Measurements from ENCODE around the gene ZNF207. TPM values are rescaled to one million over a fixed set of nuclear protein-coding genes. Genes with fewer than 3 reads are reported as not detected.

Gene ZNF207
- total RNA-seq, 1 experiment from 2014 or later = 215 TPM

DNA sequence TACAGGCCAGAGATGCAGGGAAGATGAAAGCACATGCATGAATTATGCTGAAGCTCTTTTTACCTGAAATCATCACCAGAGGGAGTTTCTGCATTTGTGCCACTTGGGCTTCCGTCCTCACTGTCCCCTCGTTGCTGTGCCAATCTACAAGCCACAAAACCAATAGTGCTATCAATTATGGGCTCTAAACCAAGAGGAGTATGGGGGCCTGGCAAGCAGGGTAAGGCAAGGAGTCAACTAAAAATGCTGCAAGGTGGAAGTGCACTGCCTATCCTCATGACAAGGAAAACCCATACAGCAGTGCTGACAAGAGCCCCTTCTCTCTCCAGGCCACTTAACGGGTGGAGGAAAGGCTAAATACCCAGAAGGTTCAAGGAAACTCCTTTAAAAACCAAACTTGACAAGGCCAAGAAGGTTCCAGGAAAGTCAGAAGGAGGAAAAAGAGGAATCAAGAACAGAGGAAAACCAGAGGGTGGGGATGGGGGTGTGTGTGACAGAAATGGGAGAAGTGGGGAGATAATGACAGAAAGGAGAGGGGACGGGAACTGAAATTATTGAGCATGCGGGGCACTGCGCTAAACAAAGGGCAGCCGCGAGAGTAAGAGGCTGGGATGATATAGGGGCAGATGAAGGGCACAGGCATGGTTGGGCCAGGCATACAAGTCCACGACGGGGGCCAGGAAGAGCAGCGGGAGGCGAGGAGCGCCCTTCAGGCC lies 8.7 kb upstream of the ZNF207 start:
- H3K27me3 ChIP-seq (ENCODE audit: control insufficient read depth, insufficient read depth, low read length) = no peaks in the 10 kb centered on the region
- ATAC-seq (peak; percentile 63), DNase-seq (ENCODE audit: low read depth, low spot score) (no peak)
- intact Hi-C loops (cut with micrococcal nuclease; ENCODE audit: unreplicated experiment) (no loop called here), in situ Hi-C loops (cut with HindIII; ENCODE audit: low pct_unique_long_range_greater_than_20kb, low sequenced_read_pairs) (no loop called here)
- H3K4me1 ChIP-seq (ENCODE audit: control insufficient read depth, insufficient read depth, low read length) = peaks cover 12% of the 10 kb centered on the region
- H3K4me3 ChIP-seq (ENCODE audit: low read depth in 2 of 2, low read length in 2 of 2) = peak overlapping the region; percentile 55 to 64
- TSS peak; percentile 65 for BruUV-seq (replicated peaks)
- no peaks in the 10 kb centered on the region for H3K9me3 ChIP-seq (ENCODE audit: control insufficient read depth, insufficient read depth, low read depth, low read length)
- H3K27ac ChIP-seq (ENCODE audit: low read length) = peak overlapping the region; percentile 91
- POLR2A ChIA-PET = interaction anchor here (0.6 kb wide), 1 partner anchor 20 kb away, joined by 4 read pairs; no protein-coding TSS in a partner anchor
- TF ChIP-seq TCF7L2 (IDR thresholded peaks at IDR 0.05; ENCODE audit: low read depth, low read length) = no peak
- no peak for TF ChIP-seq SIN3A (IDR thresholded peaks at IDR 0.05; ENCODE audit: borderline replicate concordance, insufficient read depth, low read depth, low read length)
- TF ChIP-seq, protein P1, sequence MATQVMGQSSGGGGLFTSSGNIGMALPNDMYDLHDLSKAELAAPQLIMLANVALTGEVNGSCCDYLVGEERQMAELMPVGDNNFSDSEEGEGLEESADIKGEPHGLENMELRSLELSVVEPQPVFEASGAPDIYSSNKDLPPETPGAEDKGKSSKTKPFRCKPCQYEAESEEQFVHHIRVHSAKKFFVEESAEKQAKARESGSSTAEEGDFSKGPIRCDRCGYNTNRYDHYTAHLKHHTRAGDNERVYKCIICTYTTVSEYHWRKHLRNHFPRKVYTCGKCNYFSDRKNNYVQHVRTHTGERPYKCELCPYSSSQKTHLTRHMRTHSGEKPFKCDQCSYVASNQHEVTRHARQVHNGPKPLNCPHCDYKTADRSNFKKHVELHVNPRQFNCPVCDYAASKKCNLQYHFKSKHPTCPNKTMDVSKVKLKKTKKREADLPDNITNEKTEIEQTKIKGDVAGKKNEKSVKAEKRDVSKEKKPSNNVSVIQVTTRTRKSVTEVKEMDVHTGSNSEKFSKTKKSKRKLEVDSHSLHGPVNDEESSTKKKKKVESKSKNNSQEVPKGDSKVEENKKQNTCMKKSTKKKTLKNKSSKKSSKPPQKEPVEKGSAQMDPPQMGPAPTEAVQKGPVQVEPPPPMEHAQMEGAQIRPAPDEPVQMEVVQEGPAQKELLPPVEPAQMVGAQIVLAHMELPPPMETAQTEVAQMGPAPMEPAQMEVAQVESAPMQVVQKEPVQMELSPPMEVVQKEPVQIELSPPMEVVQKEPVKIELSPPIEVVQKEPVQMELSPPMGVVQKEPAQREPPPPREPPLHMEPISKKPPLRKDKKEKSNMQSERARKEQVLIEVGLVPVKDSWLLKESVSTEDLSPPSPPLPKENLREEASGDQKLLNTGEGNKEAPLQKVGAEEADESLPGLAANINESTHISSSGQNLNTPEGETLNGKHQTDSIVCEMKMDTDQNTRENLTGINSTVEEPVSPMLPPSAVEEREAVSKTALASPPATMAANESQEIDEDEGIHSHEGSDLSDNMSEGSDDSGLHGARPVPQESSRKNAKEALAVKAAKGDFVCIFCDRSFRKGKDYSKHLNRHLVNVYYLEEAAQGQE (IDR thresholded peaks at IDR 0.05; ENCODE audit: insufficient read depth in 1 of 2, low read depth in 2 of 2, low read length in 1 of 2) = no peak
- TF ChIP-seq, protein P2, sequence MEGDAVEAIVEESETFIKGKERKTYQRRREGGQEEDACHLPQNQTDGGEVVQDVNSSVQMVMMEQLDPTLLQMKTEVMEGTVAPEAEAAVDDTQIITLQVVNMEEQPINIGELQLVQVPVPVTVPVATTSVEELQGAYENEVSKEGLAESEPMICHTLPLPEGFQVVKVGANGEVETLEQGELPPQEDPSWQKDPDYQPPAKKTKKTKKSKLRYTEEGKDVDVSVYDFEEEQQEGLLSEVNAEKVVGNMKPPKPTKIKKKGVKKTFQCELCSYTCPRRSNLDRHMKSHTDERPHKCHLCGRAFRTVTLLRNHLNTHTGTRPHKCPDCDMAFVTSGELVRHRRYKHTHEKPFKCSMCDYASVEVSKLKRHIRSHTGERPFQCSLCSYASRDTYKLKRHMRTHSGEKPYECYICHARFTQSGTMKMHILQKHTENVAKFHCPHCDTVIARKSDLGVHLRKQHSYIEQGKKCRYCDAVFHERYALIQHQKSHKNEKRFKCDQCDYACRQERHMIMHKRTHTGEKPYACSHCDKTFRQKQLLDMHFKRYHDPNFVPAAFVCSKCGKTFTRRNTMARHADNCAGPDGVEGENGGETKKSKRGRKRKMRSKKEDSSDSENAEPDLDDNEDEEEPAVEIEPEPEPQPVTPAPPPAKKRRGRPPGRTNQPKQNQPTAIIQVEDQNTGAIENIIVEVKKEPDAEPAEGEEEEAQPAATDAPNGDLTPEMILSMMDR (IDR thresholded peaks at IDR 0.05) = no peak
- no peak; the same call in 1 of the 2 replicates for TF ChIP-seq POLR2AphosphoS5 (IDR thresholded peaks at IDR 0.05; ENCODE audit: low read depth, low read length)
- CTCF ChIA-PET = interaction anchor here (0.6 kb wide), 1 partner anchor 89 kb away, joined by 3 read pairs; no protein-coding TSS in a partner anchor
- no peaks in the 10 kb centered on the region; the same call in 1 of the 2 replicates for H3K36me3 ChIP-seq (ENCODE audit: control insufficient read depth, insufficient read depth, low read length)

DNA sequence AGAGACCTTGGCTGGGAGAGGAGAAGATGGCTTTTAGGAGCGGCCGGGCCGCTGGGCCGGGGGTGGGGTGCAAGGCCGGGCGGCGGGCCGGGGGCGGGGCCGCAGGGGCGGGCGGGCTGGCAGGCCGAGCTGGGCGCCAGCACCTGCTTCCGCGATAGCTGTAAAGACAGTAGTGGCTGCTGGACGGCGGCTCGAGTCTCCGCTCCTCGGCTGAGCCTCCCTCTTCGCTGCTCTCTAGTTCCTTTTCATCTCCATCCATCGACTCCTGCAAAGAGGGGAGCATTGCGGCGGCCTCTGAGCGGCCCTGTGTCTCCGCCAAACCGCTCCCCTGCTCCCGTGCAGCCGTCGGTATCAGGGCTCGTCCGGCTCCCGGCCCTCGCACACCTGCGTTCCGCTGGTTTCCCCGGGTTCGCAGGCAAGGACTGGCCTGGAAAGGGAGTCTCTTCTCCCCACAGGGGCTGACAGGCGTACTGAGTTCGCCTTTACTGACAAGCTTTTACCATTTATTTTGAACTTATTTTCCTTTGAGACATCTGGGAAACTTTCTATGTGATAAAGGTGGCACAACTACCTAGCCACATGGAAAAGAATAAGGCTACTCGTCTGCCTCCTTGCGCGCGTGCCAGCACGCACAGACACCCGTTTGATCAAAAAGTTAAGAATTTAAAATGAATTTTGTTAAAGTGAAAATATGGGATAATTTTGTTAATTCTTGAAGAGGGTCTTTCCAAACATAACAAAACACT lies 7.9 kb upstream of the ZNF207 start, which contains the start of gene C17orf75:
C17orf75 (minus strand) TSS at position 317 of the 746 bp plus-strand sequence; CDS start at position 283, 34 bp downstream.
- Histone ChIP-seq H3K27ac (ENCODE audit: low read length) (peak within 1 kb of the TSS; percentile 91), H3K4me1 (ENCODE audit: control insufficient read depth, insufficient read depth, low read length) (peaks cover 12% of the 10 kb centered on the region), H3K36me3 (ENCODE audit: control insufficient read depth, insufficient read depth, low read length) (no peaks in the 10 kb centered on the region; the same call in 1 of the 2 replicates), H3K27me3 (ENCODE audit: control insufficient read depth, insufficient read depth, low read length) (no peaks in the 10 kb centered on the region), H3K9me3 (ENCODE audit: control insufficient read depth, insufficient read depth, low read depth, low read length) (no peaks in the 10 kb centered on the region), H3K4me3 (ENCODE audit: low read depth in 2 of 2, low read length in 2 of 2) (peak within 1 kb of the TSS; percentile 55 to 64)
- ChIA-PET CTCF (no interaction called here), POLR2A (no interaction called here)
- peak; percentile 33 for DNase-seq (ENCODE audit: low read depth, low spot score)
- BruUV-seq (replicated peaks) = no TSS peak
- intact Hi-C loops (cut with micrococcal nuclease; ENCODE audit: unreplicated experiment) (no loop called here), in situ Hi-C loops (cut with HindIII; ENCODE audit: low pct_unique_long_range_greater_than_20kb, low sequenced_read_pairs) (no loop called here)
- TF ChIP-seq, protein P1 (IDR thresholded peaks at IDR 0.05; ENCODE audit: insufficient read depth in 1 of 2, low read depth in 2 of 2, low read length in 1 of 2) = no peak
- TF ChIP-seq, protein P2 (IDR thresholded peaks at IDR 0.05) = no peak
- TF ChIP-seq POLR2AphosphoS5 (IDR thresholded peaks at IDR 0.05; ENCODE audit: low read depth, low read length) (peak; percentile 90), SIN3A (IDR thresholded peaks at IDR 0.05; ENCODE audit: borderline replicate concordance, insufficient read depth, low read depth, low read length) (peak; percentile 93), TCF7L2 (IDR thresholded peaks at IDR 0.05; ENCODE audit: low read depth, low read length) (peak; percentile 71; the same call in 1 of the 2 replicates)
- peak; percentile 98 for ATAC-seq

All from Panc1 (cell line).